Activated CD4-positive, alpha-beta T cell treated with anti-CD3 and anti-CD28 coated beads, Interleukin-2, Interleukin-4, amounts not matched to agents 100 ng/mL and 50 ng/mL, durations not matched to agents 16 hours and 8 hours (primary cell): Measurements from ENCODE around the gene KCNH5.

Source experiments
- DNase-seq: peaks from one replicate; pipeline ENCODE4 v3.0.0-alpha.2; 2020; ENCODE audit warnings: low spot score

Gene KCNH5

GRCh38 chr14:62673014-62673755 lies 372.1 kb downstream of the KCNH5 start:
- DNase-seq, result no peak

- DNase-seq, result no peak
These were observed 374.7 kb downstream of the KCNH5 start for GRCh38 chr14:62670526-62670925.

- DNase-seq, result no peak
These were observed 377.8 kb downstream of the KCNH5 start for GRCh38 chr14:62667421-62667914.

- DNase-seq, result no peak
These were observed 380.0 kb downstream of the KCNH5 start for GRCh38 chr14:62665286-62665685.

- DNase-seq, result no peak
These were observed 381.8 kb downstream of the KCNH5 start for GRCh38 chr14:62663456-62663821.

GRCh38 chr14:62662811-62663455 lies 382.3 kb downstream of the KCNH5 start:
- DNase-seq, result no peak

GRCh38 chr14:62661818-62662217 lies 383.4 kb downstream of the KCNH5 start:
- DNase-seq, result no peak

GRCh38 chr14:62658631-62659030 lies 386.6 kb downstream of the KCNH5 start:
- no peak for DNase-seq

- DNase-seq, result no peak
These were observed 387.9 kb downstream of the KCNH5 start for GRCh38 chr14:62657376-62657775.

- DNase-seq, result no peak
These were observed 390.1 kb downstream of the KCNH5 start for GRCh38 chr14:62655166-62655565.

- no peak for DNase-seq
These were observed 390.6 kb downstream of the KCNH5 start for GRCh38 chr14:62654641-62655040.
